H9 (cell line): ENCODE measurements around the gene KRTAP5-10. TPM values are rescaled to one million over a fixed set of nuclear protein-coding genes. Genes with fewer than 3 reads are reported as not detected.
"Not testable (repeated sequence)": the region's sequence is repeated elsewhere in the genome, so short reads cannot be mapped to it uniquely, and the experiment has no call there.

Source experiments
- DNase-seq: peaks from one replicate; pipeline ENCODE4 v3.0.0-alpha.2; 2017
- H2AFZ ChIP-seq: one replicate; pipeline ENCODE4 v1.6.1; 2013; ENCODE audit warnings: mild to moderate bottlenecking, low read length, control low read depth, moderate library complexity
- H2AK5ac ChIP-seq: 2 replicates; pipeline ENCODE4 v1.6.1; 2013; ENCODE audit warnings: low read length, control low read depth, mixed read lengths; ENCODE audit not compliant: insufficient read length
- H2BK120ac ChIP-seq: one replicate; pipeline ENCODE4 v1.6.1; 2013; ENCODE audit warnings: low read depth, mild to moderate bottlenecking, low read length, control low read depth, inconsistent platforms; ENCODE audit not compliant: poor library complexity, severe bottlenecking
- H2BK12ac ChIP-seq: 2 replicates; pipeline ENCODE4 v1.6.1; 2013; ENCODE audit warnings: low read length, control low read depth, mixed read lengths, low read depth; ENCODE audit not compliant: insufficient read length
- H2BK15ac ChIP-seq: 2 replicates; pipeline ENCODE4 v1.6.1; 2013; ENCODE audit warnings: low read depth, low read length, control low read depth
- H2BK20ac ChIP-seq: one replicate; pipeline ENCODE4 v1.6.1; 2013; ENCODE audit warnings: low read depth, mild to moderate bottlenecking, low read length, control low read depth, inconsistent platforms; ENCODE audit not compliant: poor library complexity, severe bottlenecking
- H2BK5ac ChIP-seq: 2 replicates; pipeline ENCODE4 v1.6.1; 2013; ENCODE audit warnings: low read length, control low read depth, mixed read lengths; ENCODE audit not compliant: insufficient read length
- H3K14ac ChIP-seq: 2 replicates; pipeline ENCODE4 v1.6.1; 2013; ENCODE audit warnings: low read length, control low read depth; ENCODE audit not compliant: insufficient read depth
- H3K18ac ChIP-seq: 2 replicates; pipeline ENCODE4 v1.6.1; 2013; ENCODE audit warnings: low read depth, mild to moderate bottlenecking, mixed read lengths, low read length, control low read depth; ENCODE audit not compliant: insufficient read length
- H3K23ac ChIP-seq: 2 replicates; pipeline ENCODE4 v1.6.1; 2013; ENCODE audit warnings: low read length, control low read depth, mixed read lengths, low read depth; ENCODE audit not compliant: insufficient read length
- H3K23me2 ChIP-seq: 2 replicates; pipeline ENCODE4 v1.6.1; 2013; ENCODE audit warnings: low read depth, mild to moderate bottlenecking, mixed read lengths, low read length, control low read depth; ENCODE audit not compliant: insufficient read length, poor library complexity, severe bottlenecking
- H3K27ac ChIP-seq: 2 replicates; pipeline ENCODE4 v1.5.1; 2013; ENCODE audit warnings: low read length, control low read depth, mixed read lengths, low read depth; ENCODE audit not compliant: insufficient read length
- H3K27me3 ChIP-seq: 2 replicates; pipeline ENCODE4 v1.6.1; 2013; ENCODE audit warnings: low read length, control low read depth, inconsistent platforms; ENCODE audit not compliant: insufficient read depth
- H3K4ac ChIP-seq: 2 replicates; pipeline ENCODE4 v1.6.1; 2013; ENCODE audit warnings: low read depth, mild to moderate bottlenecking, control low read depth, inconsistent platforms, low read length, moderate library complexity
- H3K4me1 ChIP-seq: 2 replicates; pipeline ENCODE4 v1.6.1; 2013; ENCODE audit warnings: low read length, control low read depth, inconsistent platforms; ENCODE audit not compliant: insufficient read depth
- H3K4me2 ChIP-seq: 2 replicates; pipeline ENCODE4 v1.6.1; 2013; ENCODE audit warnings: low read length, control low read depth, mixed read lengths; ENCODE audit not compliant: insufficient read length, insufficient read depth
- H3K56ac ChIP-seq: 2 replicates; pipeline ENCODE4 v1.6.1; 2013; ENCODE audit warnings: low read depth, mild to moderate bottlenecking, mixed read lengths, low read length, control low read depth; ENCODE audit not compliant: insufficient read length
- H3K79me1 ChIP-seq: 2 replicates; pipeline ENCODE4 v1.6.1; 2013; ENCODE audit warnings: low read depth, mild to moderate bottlenecking, moderate library complexity, low read length, control low read depth, inconsistent platforms; ENCODE audit not compliant: insufficient read depth, poor library complexity, severe bottlenecking
- H3K79me2 ChIP-seq: 2 replicates; pipeline ENCODE4 v1.6.1; 2013; ENCODE audit warnings: low read length, control low read depth, inconsistent platforms; ENCODE audit not compliant: insufficient read depth
- H3K9ac ChIP-seq: 2 replicates; pipeline ENCODE4 v1.6.1; 2013; ENCODE audit warnings: low read length, control low read depth, mixed read lengths; ENCODE audit not compliant: insufficient read length; ENCODE audit errors: extremely low read depth
- H3K9me3 ChIP-seq: one replicate; pipeline ENCODE4 v1.6.1; 2013; ENCODE audit warnings: low read depth, low read length, inconsistent platforms; ENCODE audit not compliant: control insufficient read depth
- H3T11ph ChIP-seq: one replicate; pipeline ENCODE4 v1.6.1; 2013; ENCODE audit warnings: mild to moderate bottlenecking, low read length, control low read depth, inconsistent platforms
- H4K20me1 ChIP-seq: one replicate; pipeline ENCODE4 v1.6.1; 2013; ENCODE audit not compliant: control insufficient read depth, insufficient read length, insufficient read depth
- H4K5ac ChIP-seq: 2 replicates; pipeline ENCODE4 v1.6.1; 2013; ENCODE audit warnings: low read depth, mild to moderate bottlenecking, mixed read lengths, low read length, control low read depth; ENCODE audit not compliant: insufficient read length
- H4K8ac ChIP-seq: replicated peaks from 2 replicates; pipeline ENCODE4 v1.6.1; 2013; ENCODE audit warnings: low read length, control low read depth, mixed read lengths, low read depth; ENCODE audit not compliant: insufficient read length
- H4K91ac ChIP-seq: 2 replicates; pipeline ENCODE4 v1.6.1; 2013; ENCODE audit warnings: low read depth, mild to moderate bottlenecking, moderate library complexity, mixed read lengths, low read length, control low read depth; ENCODE audit not compliant: insufficient read length
- H3K27ac Mint-ChIP-seq, 3 experiments: 2 replicates in 2 of 3; 3 replicates in 1 of 3; pipeline ENCODE4 v1.8.0; 2020 to 2021; ENCODE audit warnings: mixed read lengths in 3 of 3, mild to moderate bottlenecking in 1 of 3, moderate library complexity in 1 of 3
- H3K27me3 Mint-ChIP-seq: 2 replicates; pipeline ENCODE4 v1.8.0; 2021; ENCODE audit warnings: low read depth, mild to moderate bottlenecking, moderate library complexity, mixed read lengths
- H3K36me3 Mint-ChIP-seq, 3 experiments: 2 replicates in 2 of 3; 3 replicates in 1 of 3; pipeline ENCODE4 v1.8.0; 2020 to 2021; ENCODE audit warnings: low read depth in 3 of 3, mixed read lengths in 3 of 3; ENCODE audit not compliant: insufficient read depth in 1 of 3
- H3K4me1 Mint-ChIP-seq, 2 experiments: 2 replicates each; pipeline ENCODE4 v1.8.0; 2020; ENCODE audit warnings: mixed read lengths in 2 of 2
- H3K4me3 Mint-ChIP-seq, 2 experiments: 2 replicates in 1 of 2; 3 replicates in 1 of 2; pipeline ENCODE4 v1.8.0; 2020 to 2021; ENCODE audit warnings: mild to moderate bottlenecking in 2 of 2, mixed read lengths in 2 of 2, moderate library complexity in 1 of 2
- H3K9me3 Mint-ChIP-seq, 2 experiments: 2 replicates in 1 of 2; 3 replicates in 1 of 2; pipeline ENCODE4 v1.8.0; 2020; ENCODE audit warnings: mild to moderate bottlenecking in 2 of 2, mixed read lengths in 2 of 2, moderate library complexity in 1 of 2
- CTCF ChIP-seq: fragments of 200-600 bp; sonication (generic); conservative IDR thresholded peaks from 3 replicates; pipeline ENCODE4 v1.8.0; 2021; ENCODE audit warnings: antibody characterized with exemption, mild to moderate bottlenecking
- WGBS: extraction: QIAGEN DNeasy Blood & Tissue Kit; methylation state at CpG from one replicate; pipeline ENCODE4 v1.1.7; 2013; ENCODE audit warnings: missing lambda C conversion rate, low lambda C conversion rate, mixed read lengths; ENCODE audit not compliant: insufficient read length; ENCODE audit errors: extremely low coverage; 5-methylcytosine and 5-hydroxymethylcytosine counted together
- total RNA-seq: library from RNA; stranded (reverse); gene quantifications from 2 replicates; pipeline ENCODE4 v1.2.1, GENCODE V29; 2021

Gene KRTAP5-10
- total RNA-seq, 1 experiment from 2014 or later = not detected

- peak; percentile 63 for TF ChIP-seq CTCF
- peaks cover 13% of the 10 kb centered on the region for H3K27me3 Mint-ChIP-seq
- not testable (repeated sequence) for H3K36me3 Mint-ChIP-seq, H3K4me1 ChIP-seq, H3K9me3 ChIP-seq, H3K4ac ChIP-seq, H3K9ac ChIP-seq, H2BK120ac ChIP-seq, H4K20me1 ChIP-seq, H2BK20ac ChIP-seq, H3K27ac ChIP-seq, H4K5ac ChIP-seq, H2BK5ac ChIP-seq, H3K18ac ChIP-seq, H4K8ac ChIP-seq, H3K4me2 ChIP-seq, H3K56ac ChIP-seq, H3K27ac Mint-ChIP-seq, H2AFZ ChIP-seq, H3K27me3 ChIP-seq, H3K79me2 ChIP-seq, H3K4me3 Mint-ChIP-seq, H2AK5ac ChIP-seq, H2BK15ac ChIP-seq, H3K14ac ChIP-seq, H3T11ph ChIP-seq, H4K91ac ChIP-seq, H3K9me3 Mint-ChIP-seq, H3K23ac ChIP-seq, H2BK12ac ChIP-seq, H3K79me1 ChIP-seq, H3K23me2 ChIP-seq
- no CpG with 5 or more reads among the region's 11 CpGs for WGBS
- peak; percentile 62 for DNase-seq
- peaks cover 10 to 12% of the 10 kb centered on the region in 2 experiments for H3K4me1 Mint-ChIP-seq
Observed at GRCh38 chr11:71588822-71589545, 23.6 kb downstream of the KRTAP5-10 start.

DNA sequence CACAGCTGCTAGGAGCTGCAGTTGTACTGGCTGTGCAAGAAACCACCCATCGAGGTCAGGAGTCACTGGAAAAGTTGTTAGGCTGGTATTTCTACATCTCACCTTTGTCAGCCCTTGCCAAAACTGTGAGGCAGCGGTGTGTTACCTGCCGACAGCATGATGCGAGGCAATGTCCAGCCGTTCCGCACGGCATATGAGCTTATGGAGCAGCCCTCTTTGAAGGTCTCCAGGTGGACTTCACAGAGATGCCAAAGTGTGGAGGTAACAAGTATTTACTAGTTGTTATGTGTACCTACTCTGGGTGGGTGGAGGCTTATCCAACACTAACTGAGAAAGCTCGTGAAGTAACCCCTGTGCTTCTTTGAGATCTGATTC lies 24.2 kb downstream of the KRTAP5-10 start:
- H2BK20ac ChIP-seq, H3K4me1 ChIP-seq, H3K9me3 ChIP-seq, H3K14ac ChIP-seq, H3K4me2 ChIP-seq, H2BK120ac ChIP-seq, H3K9ac ChIP-seq, H3K56ac ChIP-seq, H3K23me2 ChIP-seq, H3K79me2 ChIP-seq, H3K23ac ChIP-seq, H2BK15ac ChIP-seq, H4K20me1 ChIP-seq, H3K4me3 Mint-ChIP-seq, H3K9me3 Mint-ChIP-seq, DNase-seq, H4K5ac ChIP-seq, H4K91ac ChIP-seq, H3K27ac Mint-ChIP-seq, H3K18ac ChIP-seq, H3K4ac ChIP-seq, H3K27me3 ChIP-seq, H2BK12ac ChIP-seq, H3K36me3 Mint-ChIP-seq, H3T11ph ChIP-seq, H4K8ac ChIP-seq, H2BK5ac ChIP-seq, H2AFZ ChIP-seq, H2AK5ac ChIP-seq, H3K27ac ChIP-seq, H3K79me1 ChIP-seq: not testable (repeated sequence)
- Mint-ChIP-seq H3K27me3 (peaks cover 11% of the 10 kb centered on the region; the same call in 1 of the 2 replicates), H3K4me1 (peaks cover 10 to 12% of the 10 kb centered on the region in 2 experiments)
- no CpG with 5 or more reads among the region's 8 CpGs for WGBS
